ENCODE results near the gene SFTPB.

Gene SFTPB

DNA sequence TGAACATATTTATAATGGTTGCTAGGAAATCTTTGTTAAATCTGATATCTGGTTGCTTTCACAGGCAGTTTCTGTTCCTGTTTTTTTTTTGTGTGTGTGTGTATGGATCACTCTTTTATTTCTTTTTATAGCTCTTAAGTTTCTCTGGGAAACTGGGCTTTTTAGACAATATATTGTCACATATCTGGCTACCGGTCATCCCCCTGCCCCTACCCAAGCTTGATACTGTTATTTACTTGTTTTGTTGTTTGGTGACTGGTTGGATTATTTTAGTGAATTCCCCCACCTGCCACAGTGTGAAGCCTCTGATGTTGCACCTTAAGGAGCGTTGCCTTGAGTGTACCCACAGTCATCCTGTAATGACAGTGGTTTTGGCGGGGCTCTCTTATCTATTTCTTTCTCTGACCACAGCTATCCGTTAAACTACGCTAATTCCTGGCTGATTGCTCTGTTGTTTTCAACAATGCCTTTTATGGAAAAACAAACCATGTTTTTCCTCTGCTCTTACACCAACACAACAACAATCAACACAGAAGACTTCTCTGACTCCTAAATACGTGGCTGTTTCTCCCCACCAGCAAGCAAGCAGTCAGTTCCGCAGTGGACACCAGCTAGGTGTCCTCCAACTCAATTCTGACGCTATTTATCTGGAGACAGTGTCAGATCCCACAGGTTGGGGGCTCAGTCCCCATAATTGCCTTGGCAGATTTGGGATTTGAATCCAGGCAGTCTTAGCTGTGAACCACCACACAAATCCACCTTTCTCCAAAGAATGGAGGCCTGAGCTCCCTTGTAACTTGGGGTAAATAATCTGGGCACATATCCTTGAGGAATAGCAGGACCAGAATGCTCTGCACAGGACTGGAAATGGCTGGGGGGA lies 37.0 kb upstream of the SFTPB start:
- TF ChIP-seq TCF12 (IDR thresholded peaks at IDR 0.05; ENCODE audit: low read depth): no peak
- no peak for TF ChIP-seq NFIC (IDR thresholded peaks at IDR 0.05)
- no peak for TF ChIP-seq RAD21 (IDR thresholded peaks at IDR 0.05; ENCODE audit: low read depth)
- TF ChIP-seq CREB1 (IDR thresholded peaks at IDR 0.05; ENCODE audit: low read depth): no peak
- TF ChIP-seq, protein P1, sequence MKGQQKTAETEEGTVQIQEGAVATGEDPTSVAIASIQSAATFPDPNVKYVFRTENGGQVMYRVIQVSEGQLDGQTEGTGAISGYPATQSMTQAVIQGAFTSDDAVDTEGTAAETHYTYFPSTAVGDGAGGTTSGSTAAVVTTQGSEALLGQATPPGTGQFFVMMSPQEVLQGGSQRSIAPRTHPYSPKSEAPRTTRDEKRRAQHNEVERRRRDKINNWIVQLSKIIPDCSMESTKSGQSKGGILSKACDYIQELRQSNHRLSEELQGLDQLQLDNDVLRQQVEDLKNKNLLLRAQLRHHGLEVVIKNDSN (IDR thresholded peaks at IDR 0.05): no peak
- TF ChIP-seq TEAD4 (IDR thresholded peaks at IDR 0.05): no peak
- no peak for TF ChIP-seq ZBTB7A (IDR thresholded peaks at IDR 0.05; ENCODE audit: low read depth)
- TF ChIP-seq FOXM1 (IDR thresholded peaks at IDR 0.05; ENCODE audit: borderline replicate concordance, low read depth): no peak
- TF ChIP-seq EGR1 (IDR thresholded peaks at IDR 0.05): no peak
- TF ChIP-seq, protein P2, sequence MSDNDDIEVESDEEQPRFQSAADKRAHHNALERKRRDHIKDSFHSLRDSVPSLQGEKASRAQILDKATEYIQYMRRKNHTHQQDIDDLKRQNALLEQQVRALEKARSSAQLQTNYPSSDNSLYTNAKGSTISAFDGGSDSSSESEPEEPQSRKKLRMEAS (IDR thresholded peaks at IDR 0.05): no peak
- TF ChIP-seq, protein P3, sequence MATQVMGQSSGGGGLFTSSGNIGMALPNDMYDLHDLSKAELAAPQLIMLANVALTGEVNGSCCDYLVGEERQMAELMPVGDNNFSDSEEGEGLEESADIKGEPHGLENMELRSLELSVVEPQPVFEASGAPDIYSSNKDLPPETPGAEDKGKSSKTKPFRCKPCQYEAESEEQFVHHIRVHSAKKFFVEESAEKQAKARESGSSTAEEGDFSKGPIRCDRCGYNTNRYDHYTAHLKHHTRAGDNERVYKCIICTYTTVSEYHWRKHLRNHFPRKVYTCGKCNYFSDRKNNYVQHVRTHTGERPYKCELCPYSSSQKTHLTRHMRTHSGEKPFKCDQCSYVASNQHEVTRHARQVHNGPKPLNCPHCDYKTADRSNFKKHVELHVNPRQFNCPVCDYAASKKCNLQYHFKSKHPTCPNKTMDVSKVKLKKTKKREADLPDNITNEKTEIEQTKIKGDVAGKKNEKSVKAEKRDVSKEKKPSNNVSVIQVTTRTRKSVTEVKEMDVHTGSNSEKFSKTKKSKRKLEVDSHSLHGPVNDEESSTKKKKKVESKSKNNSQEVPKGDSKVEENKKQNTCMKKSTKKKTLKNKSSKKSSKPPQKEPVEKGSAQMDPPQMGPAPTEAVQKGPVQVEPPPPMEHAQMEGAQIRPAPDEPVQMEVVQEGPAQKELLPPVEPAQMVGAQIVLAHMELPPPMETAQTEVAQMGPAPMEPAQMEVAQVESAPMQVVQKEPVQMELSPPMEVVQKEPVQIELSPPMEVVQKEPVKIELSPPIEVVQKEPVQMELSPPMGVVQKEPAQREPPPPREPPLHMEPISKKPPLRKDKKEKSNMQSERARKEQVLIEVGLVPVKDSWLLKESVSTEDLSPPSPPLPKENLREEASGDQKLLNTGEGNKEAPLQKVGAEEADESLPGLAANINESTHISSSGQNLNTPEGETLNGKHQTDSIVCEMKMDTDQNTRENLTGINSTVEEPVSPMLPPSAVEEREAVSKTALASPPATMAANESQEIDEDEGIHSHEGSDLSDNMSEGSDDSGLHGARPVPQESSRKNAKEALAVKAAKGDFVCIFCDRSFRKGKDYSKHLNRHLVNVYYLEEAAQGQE (IDR thresholded peaks at IDR 0.05; ENCODE audit: low read depth): no peak
- TF ChIP-seq TAF1 (IDR thresholded peaks at IDR 0.05; ENCODE audit: low read depth): no peak
- TF ChIP-seq EP300 (IDR thresholded peaks at IDR 0.05; ENCODE audit: borderline replicate concordance): no peak
- TF ChIP-seq YY1 (IDR thresholded peaks at IDR 0.05; ENCODE audit: low read depth): no peak
- TF ChIP-seq CEBPB (IDR thresholded peaks at IDR 0.05): no peak

DNA sequence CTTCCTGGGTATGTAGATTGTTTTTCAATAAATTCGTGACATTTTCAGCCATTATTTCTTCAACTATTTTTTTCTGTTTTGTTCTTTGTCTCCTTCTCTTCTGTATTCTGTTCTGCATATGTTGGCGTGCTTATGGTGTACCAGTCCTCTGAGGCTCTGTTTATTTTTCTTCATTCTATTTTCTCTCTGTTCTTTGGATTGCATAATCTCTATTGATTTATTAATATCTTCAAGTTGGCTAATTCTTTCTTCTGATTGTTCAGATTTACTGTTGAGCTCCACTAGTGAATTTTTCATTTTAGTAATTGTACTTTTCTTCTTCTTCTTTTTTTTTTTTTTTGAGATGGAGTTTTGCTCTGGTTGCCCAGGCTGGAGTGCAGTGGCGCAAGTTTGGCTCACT lies 36.0 kb upstream of the SFTPB start:
- no peak for TF ChIP-seq CREB1 (IDR thresholded peaks at IDR 0.05; ENCODE audit: low read depth)
- TF ChIP-seq ZBTB7A (IDR thresholded peaks at IDR 0.05; ENCODE audit: low read depth): no peak
- no peak for TF ChIP-seq TAF1 (IDR thresholded peaks at IDR 0.05; ENCODE audit: low read depth)
- TF ChIP-seq, protein P3 (IDR thresholded peaks at IDR 0.05; ENCODE audit: low read depth): no peak
- TF ChIP-seq EP300 (IDR thresholded peaks at IDR 0.05; ENCODE audit: borderline replicate concordance): no peak
- TF ChIP-seq TCF12 (IDR thresholded peaks at IDR 0.05; ENCODE audit: low read depth): no peak
- no peak for TF ChIP-seq NFIC (IDR thresholded peaks at IDR 0.05)
- TF ChIP-seq FOXM1 (IDR thresholded peaks at IDR 0.05; ENCODE audit: borderline replicate concordance, low read depth): no peak

DNA sequence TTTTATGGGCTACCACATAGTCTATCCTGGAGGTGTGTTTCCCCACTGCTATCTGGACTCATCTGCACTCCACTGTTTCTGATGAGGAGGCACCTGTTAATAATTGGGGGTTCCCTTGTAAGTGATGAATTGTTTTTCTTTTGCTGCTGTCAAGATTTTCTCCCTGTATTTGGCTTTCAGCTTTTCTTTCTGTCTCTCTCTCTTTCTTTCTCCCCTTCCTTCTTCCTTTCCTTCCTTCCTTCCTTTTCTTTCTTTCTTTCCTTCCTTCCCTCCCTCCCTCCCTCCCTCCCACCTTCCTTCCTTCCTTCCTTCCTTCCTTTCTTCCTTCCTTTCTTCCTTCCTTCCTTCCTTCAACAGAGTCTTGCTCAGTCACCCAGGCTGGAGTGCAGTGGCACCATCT lies 35.3 kb upstream of the SFTPB start:
- TF ChIP-seq TEAD4 (IDR thresholded peaks at IDR 0.05) (no peak), YY1 (IDR thresholded peaks at IDR 0.05; ENCODE audit: low read depth) (no peak), EP300 (IDR thresholded peaks at IDR 0.05; ENCODE audit: borderline replicate concordance) (no peak), CREB1 (IDR thresholded peaks at IDR 0.05; ENCODE audit: low read depth) (no peak), NFIC (IDR thresholded peaks at IDR 0.05) (no peak), EGR1 (IDR thresholded peaks at IDR 0.05) (no peak), FOXM1 (IDR thresholded peaks at IDR 0.05; ENCODE audit: borderline replicate concordance, low read depth) (no peak), TAF1 (IDR thresholded peaks at IDR 0.05; ENCODE audit: low read depth) (no peak), ZBTB7A (IDR thresholded peaks at IDR 0.05; ENCODE audit: low read depth) (no peak), RAD21 (IDR thresholded peaks at IDR 0.05; ENCODE audit: low read depth) (no peak), TCF12 (IDR thresholded peaks at IDR 0.05; ENCODE audit: low read depth) (no peak), CEBPB (IDR thresholded peaks at IDR 0.05) (no peak)
- TF ChIP-seq, protein P2 (IDR thresholded peaks at IDR 0.05): no peak
- TF ChIP-seq, protein P1 (IDR thresholded peaks at IDR 0.05): no peak
- TF ChIP-seq, protein P3 (IDR thresholded peaks at IDR 0.05; ENCODE audit: low read depth): no peak

DNA sequence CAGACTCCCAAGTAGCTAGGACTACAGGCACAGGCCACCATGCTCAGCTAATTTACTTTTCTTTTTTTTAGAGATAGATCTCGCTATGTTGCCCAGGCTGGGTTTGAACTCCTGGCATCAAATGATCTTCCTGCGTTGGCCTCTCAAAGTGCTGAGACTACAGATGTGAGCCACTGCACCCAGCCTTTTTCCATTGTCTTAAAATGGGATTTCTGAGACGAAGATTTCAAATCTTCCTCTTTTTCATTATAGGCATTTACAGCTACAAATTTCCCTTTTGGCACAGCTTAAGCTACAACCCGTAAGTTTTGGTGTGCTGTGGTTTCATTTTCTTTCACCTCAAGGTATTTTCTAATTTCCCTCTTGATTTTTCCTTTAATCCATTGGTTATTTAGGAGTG lies 34.8 kb upstream of the SFTPB start:
- TF ChIP-seq, protein P2 (IDR thresholded peaks at IDR 0.05): no peak
- TF ChIP-seq EP300 (IDR thresholded peaks at IDR 0.05; ENCODE audit: borderline replicate concordance) (no peak), NFIC (IDR thresholded peaks at IDR 0.05) (no peak), FOXM1 (IDR thresholded peaks at IDR 0.05; ENCODE audit: borderline replicate concordance, low read depth) (no peak), TAF1 (IDR thresholded peaks at IDR 0.05; ENCODE audit: low read depth) (no peak), TCF12 (IDR thresholded peaks at IDR 0.05; ENCODE audit: low read depth) (no peak), RAD21 (IDR thresholded peaks at IDR 0.05; ENCODE audit: low read depth) (no peak), YY1 (IDR thresholded peaks at IDR 0.05; ENCODE audit: low read depth) (no peak), TEAD4 (IDR thresholded peaks at IDR 0.05) (no peak), CEBPB (IDR thresholded peaks at IDR 0.05) (no peak)
- TF ChIP-seq, protein P3 (IDR thresholded peaks at IDR 0.05; ENCODE audit: low read depth): no peak

All from Ishikawa (cell line).